Activated CD4-positive, alpha-beta T cell treated with anti-CD3 and anti-CD28 coated beads, Interleukin-2, amount 50 U/mL, for 16 hours (primary cell): Measurements from ENCODE around the gene CYP3A4.
"Not testable (repeated sequence)": the region's sequence is repeated elsewhere in the genome, so short reads cannot be mapped to it uniquely, and the experiment has no call there.

Experiments
- DNase-seq: peaks from one replicate; pipeline ENCODE4 v3.0.0-alpha.2; 2020

The CYP3A4 gene

GRCh38 chr7:99751322-99752052 lies 32.5 kb downstream of the CYP3A4 start:
- DNase-seq, result not testable (repeated sequence)

- DNase-seq, result no peak
Measured at GRCh38 chr7:99748846-99749579, 35.0 kb downstream of the CYP3A4 start.

- not testable (repeated sequence) for DNase-seq
Measured at GRCh38 chr7:99746915-99747314, 37.1 kb downstream of the CYP3A4 start.

- not testable (repeated sequence) for DNase-seq
Measured at GRCh38 chr7:99745395-99745794, 38.6 kb downstream of the CYP3A4 start.

- no peak for DNase-seq
Measured at GRCh38 chr7:99742737-99743394, 41.1 kb downstream of the CYP3A4 start.

GRCh38 chr7:99741441-99741795 lies 42.6 kb downstream of the CYP3A4 start:
- no peak for DNase-seq

- DNase-seq, result peak; percentile 18
Measured at GRCh38 chr7:99740573-99741440, 43.2 kb downstream of the CYP3A4 start.

GRCh38 chr7:99739699-99740572 lies 44.0 kb downstream of the CYP3A4 start:
- no peak for DNase-seq

GRCh38 chr7:99737726-99738125 lies 46.3 kb downstream of the CYP3A4 start:
- no peak for DNase-seq

GRCh38 chr7:99736667-99737066 lies 47.3 kb downstream of the CYP3A4 start:
- DNase-seq, result not testable (repeated sequence)

GRCh38 chr7:99734987-99735386 lies 49.0 kb downstream of the CYP3A4 start, which contains the start of gene CYP3A7:
TSS of gene CYP3A7 (minus strand) at chr7:99735196. CDS start at chr7:99735093, 103 bp downstream.
- no peak for DNase-seq

GRCh38 chr7:99733448-99733847 lies 50.5 kb downstream of the CYP3A4 start:
- peak; percentile 5 for DNase-seq

- no peak for DNase-seq
Measured at GRCh38 chr7:99733003-99733402, 51.0 kb downstream of the CYP3A4 start.

- DNase-seq, result peak; percentile 6
Measured at GRCh38 chr7:99731638-99732374, 52.2 kb downstream of the CYP3A4 start.

- no peak for DNase-seq
Measured at GRCh38 chr7:99730992-99731391, 53.0 kb downstream of the CYP3A4 start.

GRCh38 chr7:99730238-99730810 lies 53.7 kb downstream of the CYP3A4 start:
- DNase-seq, result no peak

GRCh38 chr7:99729486-99730237 lies 54.3 kb downstream of the CYP3A4 start:
- DNase-seq, result no peak

GRCh38 chr7:99728615-99729014 lies 55.4 kb downstream of the CYP3A4 start:
- no peak for DNase-seq

- DNase-seq, result not testable (repeated sequence)
Measured at GRCh38 chr7:99723201-99723600, 60.8 kb downstream of the CYP3A4 start.
